Putamen (tissue), 1 donor: ENCODE results near the gene ZMIZ2.
"Not testable (repeated sequence)": the region's sequence is repeated elsewhere in the genome, so short reads cannot be mapped to it uniquely, and the experiment has no call there.

ENCODE experiments used
- DNase-seq: peaks from one replicate; pipeline ENCODE4 v3.0.0-alpha.2; 2016; ENCODE audit warnings: low spot score

ZMIZ2 gene

DNA sequence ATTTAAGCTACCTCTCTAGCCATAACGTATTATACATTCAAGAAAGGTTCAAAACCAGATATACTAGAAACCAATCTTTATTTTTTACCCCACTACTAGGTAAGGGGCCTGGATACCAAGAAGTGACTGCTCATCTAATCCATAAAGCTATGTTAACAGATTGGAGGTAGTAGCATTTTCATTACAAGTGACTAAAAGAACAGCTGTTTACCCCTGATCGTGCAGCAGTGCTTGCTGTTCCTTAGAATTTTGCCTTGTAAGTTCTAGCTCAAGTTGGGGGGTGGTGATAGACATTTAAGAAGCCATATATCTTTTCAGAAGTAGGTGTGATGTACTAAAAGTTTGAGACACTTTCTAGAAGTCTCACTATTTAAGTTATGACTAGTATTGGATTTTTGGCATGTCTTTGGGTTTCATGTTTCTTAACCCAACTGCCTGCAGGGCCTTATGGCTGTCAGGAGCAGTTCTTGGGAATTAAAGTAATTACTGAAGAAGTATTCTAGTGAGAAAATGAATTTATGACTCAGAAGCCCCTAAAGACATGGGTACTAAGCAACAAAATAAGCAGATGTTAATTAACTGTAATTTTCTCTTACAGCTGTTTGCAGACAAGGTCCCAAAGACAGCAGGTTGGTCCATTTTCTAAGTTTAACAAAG lies 50.1 kb downstream of the ZMIZ2 start:
- no peak for DNase-seq

- no peak for DNase-seq
These were observed 51.3 kb downstream of the ZMIZ2 start for GRCh38 chr7:44799939-44800338.

- DNase-seq = no peak
These were observed 53.2 kb downstream of the ZMIZ2 start for GRCh38 chr7:44801890-44802289.

GRCh38 chr7:44802418-44803025 lies 53.9 kb downstream of the ZMIZ2 start:
- DNase-seq = no peak

- not testable (repeated sequence) for DNase-seq
These were observed 55.3 kb downstream of the ZMIZ2 start for GRCh38 chr7:44803828-44804519.

DNA sequence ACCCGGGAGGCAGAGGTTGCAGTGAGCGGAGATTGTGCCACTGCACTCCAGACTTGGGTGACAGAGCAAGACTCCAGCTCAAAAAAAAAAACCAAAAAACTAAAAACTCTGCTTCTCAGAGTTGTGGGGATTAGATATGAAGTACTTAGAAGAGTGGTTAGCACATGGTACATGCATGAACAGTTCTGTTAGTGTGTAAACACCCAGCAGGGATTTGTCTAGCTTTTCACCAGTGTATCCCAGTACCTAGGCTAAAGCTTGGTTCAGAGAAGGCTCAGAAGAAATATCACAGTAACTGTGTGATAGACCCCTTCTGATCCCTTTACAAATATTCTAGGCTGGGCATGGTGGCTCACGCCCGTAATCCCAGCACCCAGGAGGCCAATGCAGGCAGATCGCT lies 57.3 kb downstream of the ZMIZ2 start:
- no peak for DNase-seq

DNA sequence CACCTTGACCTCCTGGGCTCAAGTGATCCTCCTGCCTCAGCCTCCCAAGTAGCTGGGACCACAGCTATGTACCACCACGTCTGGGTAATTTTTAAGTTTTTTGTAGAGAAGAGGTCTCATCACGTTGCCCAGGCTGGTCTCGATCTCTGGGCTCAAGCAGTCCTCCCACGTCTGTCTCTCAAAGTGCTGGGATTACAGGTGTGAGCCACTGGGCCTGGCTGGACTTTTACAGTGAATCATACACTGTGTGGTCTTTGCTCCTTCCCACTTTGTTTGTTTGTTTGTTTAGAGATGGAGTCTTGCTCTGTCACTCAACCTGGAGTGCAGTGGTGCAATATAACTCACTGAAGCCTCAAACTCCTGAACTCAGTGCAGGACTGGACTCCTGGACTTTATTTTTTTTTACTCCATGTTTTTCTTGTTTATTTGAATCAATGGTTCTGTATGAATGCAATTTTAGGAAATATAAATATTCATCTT lies 60.3 kb downstream of the ZMIZ2 start:
- DNase-seq = no peak

- DNase-seq = peak; percentile 14
These were observed 62.4 kb downstream of the ZMIZ2 start for GRCh38 chr7:44811093-44811492.

DNA sequence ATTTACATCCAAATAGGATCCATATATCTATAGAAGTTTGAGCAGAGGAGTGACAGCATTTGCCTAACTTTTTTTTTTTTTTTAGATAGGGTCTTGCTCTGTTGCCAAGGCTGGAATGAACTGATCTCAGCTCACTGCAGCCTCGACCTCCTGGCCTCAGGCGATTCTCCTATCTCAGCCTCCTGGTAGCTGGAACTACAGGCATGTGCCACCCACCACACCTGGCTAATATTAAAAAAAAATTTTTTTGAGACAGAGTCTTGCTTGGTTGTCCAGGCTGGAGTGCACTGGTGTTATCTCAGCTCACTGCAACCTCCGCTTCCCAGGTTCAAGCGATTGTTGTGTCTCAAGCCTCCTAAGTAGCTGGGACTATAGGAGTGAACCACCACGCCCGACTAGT lies 62.9 kb downstream of the ZMIZ2 start:
- DNase-seq = no peak

- DNase-seq = no peak
These were observed 66.3 kb downstream of the ZMIZ2 start for GRCh38 chr7:44814919-44815318.

- no peak for DNase-seq
These were observed 70.6 kb downstream of the ZMIZ2 start for GRCh38 chr7:44819292-44819691.
